H7 (cell line): ENCODE measurements around the gene CLDN34. TPM values are rescaled to one million over a fixed set of nuclear protein-coding genes. Genes with fewer than 3 reads are reported as not detected.
A peak's percentile ranks its signal among the peaks of the same experiment; 100 is the strongest.

Experiments
- DNase-seq: peaks from one replicate; pipeline ENCODE4 v3.0.0; 2012
- H3K27me3 ChIP-seq: 2 replicates; pipeline ENCODE4 v1.6.0; 2011; ENCODE audit warnings: mild to moderate bottlenecking, low read length; ENCODE audit not compliant: control insufficient read depth, insufficient read depth
- H3K36me3 ChIP-seq: replicated peaks from 2 replicates; pipeline ENCODE4 v1.5.1; 2011; ENCODE audit warnings: low read length; ENCODE audit not compliant: control insufficient read depth, insufficient read depth
- H3K4me3 ChIP-seq: 2 replicates; pipeline ENCODE4 v1.5.1; 2011; ENCODE audit warnings: low read depth, mild to moderate bottlenecking, control low read depth, low read length, moderate library complexity; ENCODE audit not compliant: insufficient read depth
- total RNA-seq: library from RNA; depleted of rRNA; stranded (reverse); fragments of >200 nt; shearing (Covaris generic); gene quantifications from 2 replicates; pipeline ENCODE4 v1.2.3, GENCODE V29; 2014

The CLDN34 gene
- total RNA-seq, 1 experiment from 2014 or later = not detected

DNA sequence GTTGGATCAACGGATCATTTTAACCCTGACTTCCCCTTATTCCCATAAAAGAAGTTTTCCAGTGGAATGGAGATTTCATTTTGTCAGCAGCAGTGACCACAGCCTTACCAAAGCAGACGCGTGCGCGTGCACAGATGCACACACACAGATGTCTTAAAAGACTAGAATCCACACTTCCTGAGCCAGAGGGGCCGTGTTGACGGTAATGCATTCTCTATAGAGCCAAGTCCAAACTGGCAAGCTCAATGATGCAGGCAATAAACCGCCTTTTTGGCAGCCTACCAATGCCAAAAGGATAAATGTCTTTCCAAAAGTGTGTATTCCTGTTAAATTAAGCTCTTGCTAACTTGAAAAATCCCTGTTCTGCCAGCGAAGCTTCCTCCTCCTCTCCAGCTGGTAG, 18.8 kb upstream of the CLDN34 start:
- Histone ChIP-seq H3K27me3 (no peaks in the 10 kb centered on the region), H3K4me3 (no peak overlapping the region), H3K36me3 (no peaks in the 10 kb centered on the region)
- DNase-seq = no peak

DNA sequence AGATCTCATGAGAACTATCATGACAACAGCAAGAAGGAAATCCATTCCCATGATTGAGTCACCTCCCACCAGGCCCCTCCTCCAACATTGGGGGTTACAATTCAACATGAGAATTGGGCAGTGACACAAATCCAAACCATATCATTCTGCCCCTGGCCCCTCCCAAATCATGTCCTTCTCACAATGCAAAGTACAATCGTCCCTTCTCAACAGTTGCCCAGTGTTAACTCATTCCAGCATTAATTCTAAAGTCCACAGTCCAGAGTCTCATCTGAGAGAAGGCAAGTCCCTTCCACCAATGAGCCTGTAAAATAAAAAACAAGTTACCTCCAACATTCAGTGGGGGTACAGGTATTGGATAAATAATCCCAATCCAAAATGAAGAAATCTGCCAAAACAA, 14.9 kb upstream of the CLDN34 start:
- no peak for DNase-seq
- Histone ChIP-seq H3K36me3 (no peaks in the 10 kb centered on the region), H3K4me3 (no peak overlapping the region), H3K27me3 (no peaks in the 10 kb centered on the region)

DNA sequence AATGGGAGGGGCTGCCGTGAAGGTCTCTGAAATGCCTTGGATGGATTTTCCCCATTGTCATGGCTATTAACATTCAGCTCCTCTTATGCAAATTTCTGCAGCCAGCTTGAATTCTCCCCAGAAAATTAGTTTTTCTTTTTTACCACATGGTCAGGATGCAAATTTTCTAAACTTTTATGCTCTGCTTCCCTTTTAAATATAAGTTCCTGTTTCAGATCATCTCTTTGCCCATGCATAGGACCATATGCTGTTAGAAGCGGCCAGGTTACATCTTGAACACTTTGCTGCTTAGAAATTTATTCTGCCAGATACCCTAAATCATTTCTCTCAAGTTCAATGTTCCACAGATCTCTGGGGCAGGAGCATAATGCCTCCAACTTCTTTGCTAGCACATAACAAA, 13.8 kb upstream of the CLDN34 start:
- no peak for DNase-seq
- H3K27me3 ChIP-seq = no peaks in the 10 kb centered on the region
- no peak overlapping the region for H3K4me3 ChIP-seq
- H3K36me3 ChIP-seq = no peaks in the 10 kb centered on the region

GRCh38 chrX:9955506-9955905, 11.7 kb upstream of the CLDN34 start:
- no peaks in the 10 kb centered on the region for H3K36me3 ChIP-seq
- no peaks in the 10 kb centered on the region for H3K27me3 ChIP-seq
- DNase-seq = no peak
- no peak overlapping the region for H3K4me3 ChIP-seq

- no peaks in the 10 kb centered on the region for H3K27me3 ChIP-seq
- no peak overlapping the region for H3K4me3 ChIP-seq
- no peak for DNase-seq
- H3K36me3 ChIP-seq = no peaks in the 10 kb centered on the region
Observed at GRCh38 chrX:9957743-9958142, 9.4 kb upstream of the CLDN34 start.

DNA sequence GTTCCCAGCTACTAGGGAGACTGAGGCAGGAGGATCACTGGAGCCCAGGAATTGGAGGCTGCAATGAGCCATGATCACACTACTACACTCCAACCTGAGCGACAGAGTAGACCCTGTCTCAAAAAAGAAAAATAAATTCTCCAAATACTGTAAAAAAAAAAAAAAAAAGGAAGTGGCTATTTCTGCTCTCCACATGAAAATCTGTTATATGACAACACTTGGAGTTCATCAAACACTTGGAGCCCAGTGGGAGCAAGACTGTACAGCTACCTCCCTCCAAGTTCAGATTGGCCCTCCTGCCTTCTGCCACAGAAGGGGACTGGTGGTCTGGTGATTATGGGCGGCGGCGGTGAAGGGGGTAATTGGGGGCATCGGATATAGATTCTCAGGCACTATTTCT, 9.0 kb upstream of the CLDN34 start:
- no peaks in the 10 kb centered on the region for H3K27me3 ChIP-seq
- DNase-seq = no peak
- H3K4me3 ChIP-seq = no peak overlapping the region
- no peaks in the 10 kb centered on the region for H3K36me3 ChIP-seq

GRCh38 chrX:9961750-9962149, 5.4 kb upstream of the CLDN34 start:
- no peak for DNase-seq
- Histone ChIP-seq H3K36me3 (no peaks in the 10 kb centered on the region), H3K27me3 (no peaks in the 10 kb centered on the region), H3K4me3 (no peak overlapping the region)

GRCh38 chrX:9977635-9978034, 10.5 kb downstream of the CLDN34 start:
- DNase-seq = no peak
- H3K4me3 ChIP-seq = no peak overlapping the region
- no peaks in the 10 kb centered on the region for H3K36me3 ChIP-seq
- H3K27me3 ChIP-seq = no peaks in the 10 kb centered on the region

DNA sequence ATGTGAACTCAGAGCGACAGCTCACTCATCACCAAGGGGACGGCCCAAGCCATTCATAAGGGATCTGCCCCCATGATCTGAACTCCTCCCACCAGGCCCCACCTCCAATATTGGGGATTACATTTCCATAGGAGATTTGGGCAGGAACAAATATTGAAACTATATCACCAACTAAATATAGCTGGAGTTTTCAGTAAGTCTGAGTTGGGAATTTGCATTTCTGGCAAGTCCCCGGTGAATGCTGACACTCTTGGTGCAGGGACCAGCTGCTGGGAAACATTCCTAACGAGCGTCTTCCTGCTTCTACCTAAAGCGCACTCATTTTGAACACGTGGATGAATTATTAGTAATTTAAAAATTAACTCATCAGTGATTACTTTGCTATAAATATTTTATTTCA, 13.2 kb downstream of the CLDN34 start:
- no peak for DNase-seq
- Histone ChIP-seq H3K27me3 (no peaks in the 10 kb centered on the region), H3K4me3 (no peak overlapping the region), H3K36me3 (no peaks in the 10 kb centered on the region)

- DNase-seq = no peak
- H3K27me3 ChIP-seq = no peaks in the 10 kb centered on the region
- H3K4me3 ChIP-seq = no peak overlapping the region
- no peaks in the 10 kb centered on the region for H3K36me3 ChIP-seq
Observed at GRCh38 chrX:9980927-9981326, 13.8 kb downstream of the CLDN34 start.

DNA sequence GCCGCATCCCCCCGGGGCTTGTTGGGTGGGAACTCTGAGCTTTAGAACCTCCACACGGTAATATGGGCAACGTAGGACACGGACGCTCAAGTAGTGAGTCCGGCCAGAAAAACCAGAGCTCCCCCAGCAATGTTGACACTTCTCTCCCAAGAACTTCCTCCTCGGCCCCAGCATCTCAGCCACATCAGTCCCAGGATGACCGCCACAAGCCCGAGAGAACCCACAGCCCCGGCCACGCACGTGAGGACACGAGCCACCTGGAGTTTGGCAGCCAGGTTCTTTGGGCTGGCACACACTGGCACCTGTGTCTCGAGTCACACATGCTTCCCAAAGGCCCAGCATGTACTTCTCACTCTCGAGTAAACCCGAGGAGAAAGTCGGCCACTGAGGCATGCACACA, 16.3 kb downstream of the CLDN34 start:
- no peaks in the 10 kb centered on the region for H3K36me3 ChIP-seq
- DNase-seq = no peak

DNA sequence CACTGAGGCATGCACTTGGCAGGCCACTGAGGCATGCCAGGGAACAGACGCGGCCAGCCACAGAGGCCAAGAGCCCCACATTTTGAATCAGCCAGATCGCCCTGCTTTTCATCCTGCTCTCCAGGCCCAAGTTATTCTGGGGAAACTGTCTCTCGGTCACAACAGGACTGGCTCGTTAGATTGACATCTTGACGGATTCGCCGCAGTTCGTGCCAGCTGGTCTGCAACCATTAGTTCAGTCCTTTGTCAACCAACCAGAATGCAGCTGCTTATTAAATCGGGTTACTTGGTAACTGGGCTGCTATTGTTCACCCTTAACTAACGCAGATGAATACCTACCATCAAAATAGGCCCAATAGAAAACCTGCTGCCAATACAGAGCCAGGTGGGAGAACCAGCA, 16.7 kb downstream of the CLDN34 start:
- Histone ChIP-seq H3K4me3 (no peak overlapping the region), H3K27me3 (no peaks in the 10 kb centered on the region), H3K36me3 (no peaks in the 10 kb centered on the region)
- DNase-seq = no peak

More for the DNA sequence above, 16.3 kb downstream of the CLDN34 start:
- no peaks in the 10 kb centered on the region for H3K27me3 ChIP-seq
- no peak overlapping the region for H3K4me3 ChIP-seq

- H3K4me3 ChIP-seq = no peak overlapping the region
- no peaks in the 10 kb centered on the region for H3K36me3 ChIP-seq
- no peaks in the 10 kb centered on the region for H3K27me3 ChIP-seq
- no peak for DNase-seq
Observed at GRCh38 chrX:9988762-9989161, 21.6 kb downstream of the CLDN34 start.

GRCh38 chrX:9992061-9992460, 24.9 kb downstream of the CLDN34 start:
- H3K27me3 ChIP-seq = no peaks in the 10 kb centered on the region
- H3K4me3 ChIP-seq = no peak overlapping the region
- DNase-seq = no peak
- no peaks in the 10 kb centered on the region for H3K36me3 ChIP-seq

GRCh38 chrX:9992724-9993123, 25.6 kb downstream of the CLDN34 start:
- H3K4me3 ChIP-seq = no peak overlapping the region
- H3K27me3 ChIP-seq = no peaks in the 10 kb centered on the region
- H3K36me3 ChIP-seq = no peaks in the 10 kb centered on the region
- no peak for DNase-seq

DNA sequence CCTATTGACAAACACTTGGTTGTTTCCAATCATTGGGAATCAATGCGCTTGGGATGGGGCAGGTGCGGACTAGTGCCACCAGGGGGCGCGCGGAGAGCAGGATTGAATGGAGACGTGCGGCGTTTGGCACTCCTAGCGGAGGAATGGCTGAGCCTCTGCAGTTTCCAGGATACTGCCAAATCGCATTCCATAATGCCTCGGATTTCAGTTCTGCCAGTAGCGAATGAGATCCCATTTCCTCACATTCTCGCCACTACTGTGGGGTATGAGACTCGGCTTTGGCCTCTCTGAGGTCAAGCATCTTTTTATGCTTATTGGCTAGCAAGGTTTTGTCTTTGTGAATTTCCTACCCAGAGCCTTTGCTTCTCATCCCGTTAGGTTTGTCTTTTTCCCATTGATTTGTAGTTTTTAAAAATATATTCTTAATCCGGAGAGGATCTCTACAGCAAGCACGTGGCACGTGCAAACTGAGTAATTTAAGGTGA, 28.7 kb downstream of the CLDN34 start:
- Histone ChIP-seq H3K4me3 (no peak overlapping the region), H3K27me3 (no peaks in the 10 kb centered on the region), H3K36me3 (no peaks in the 10 kb centered on the region)
- peak; percentile 94 for DNase-seq
